ENCODE results near the gene TMEM217. TPM values are rescaled to one million over a fixed set of nuclear protein-coding genes. Genes with fewer than 3 reads are reported as not detected.

Gene TMEM217
- total and polyA plus RNA-seq, 2 donors (not counting 1 experiment from before 2014, with no cell fraction given) = 0.73 to 1.2 TPM

GRCh38 chr6:37293426-37293825 lies 35.5 kb upstream of the TMEM217 start:
- H3K36me3 ChIP-seq (replicated peaks in 1 of 2; ENCODE audit: control extremely low read depth in 1 of 2, control insufficient read depth in 1 of 2, extremely low read depth in 1 of 2, insufficient read depth in 2 of 2, low read length in 1 of 2) = peaks cover 14 to 49% of the 10 kb centered on the region in 2 experiments
- H3K4me3 Mint-ChIP-seq = no peak overlapping the region
- CTCF ChIA-PET = no interaction called here

DNA sequence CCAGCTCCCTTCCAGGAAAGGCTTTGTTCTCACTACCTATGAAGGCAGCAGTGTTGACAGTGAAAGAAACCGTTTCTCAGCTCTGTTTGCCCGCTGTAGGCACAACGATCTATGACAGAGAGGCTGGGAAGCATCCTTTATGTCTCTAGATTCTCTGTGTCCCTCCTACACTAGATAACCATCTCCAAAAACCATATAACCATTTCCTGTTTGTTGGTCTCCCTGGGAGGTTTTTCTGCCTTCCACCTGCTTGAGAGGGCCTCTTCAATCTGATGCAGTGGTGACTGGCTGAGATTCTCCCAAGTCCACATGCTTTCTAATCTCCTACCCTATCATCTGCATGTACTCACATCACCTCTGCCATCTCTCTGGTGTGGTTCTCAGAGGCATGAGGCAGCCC lies 32.0 kb upstream of the TMEM217 start:
- ATAC-seq (ENCODE audit: low read depth) = no peak
- no peak overlapping the region for H3K4me2 ChIP-seq (replicated peaks; ENCODE audit: low read depth, low read length, poor library complexity, severe bottlenecking)
- no peaks in the 10 kb centered on the region for H3K27me3 ChIP-seq (replicated peaks in 1 of 4; ENCODE audit: control extremely low read depth in 1 of 4, control insufficient read depth in 3 of 4, insufficient read depth in 4 of 4, low read length in 3 of 4)
- no peak for DNase-seq
- WGBS (ENCODE audit: insufficient coverage) = no CpG with 5 or more reads among the region's 3 CpGs
- intact Hi-C loops (cut with micrococcal nuclease) = no loop called here
- ChIA-PET CTCF (no interaction called here), POLR2A (interaction anchor here (0.7 kb wide), 1 partner anchor 576 kb away, joined by 3 read pairs; no protein-coding TSS in a partner anchor)
- no peak overlapping the region for H3K4me3 ChIP-seq (ENCODE audit: control extremely low read depth in 1 of 5, extremely low read depth in 1 of 5, insufficient read depth in 1 of 5, low read depth in 2 of 5, low read length in 4 of 5)
- H3K4me1 ChIP-seq (ENCODE audit: control insufficient read depth in 2 of 2, insufficient read depth in 2 of 2, low read length in 2 of 2) = peaks cover 0 to 4% of the 10 kb centered on the region in 2 donors
- no peaks in the 10 kb centered on the region for H3K9me3 Mint-ChIP-seq (ENCODE audit: insufficient read depth)
- H3K4me3 Mint-ChIP-seq = no peak overlapping the region
- no peaks in the 10 kb centered on the region for H3K27me3 Mint-ChIP-seq
- H3K27ac Mint-ChIP-seq = no peak overlapping the region
- H4K20me1 ChIP-seq (ENCODE audit: control insufficient read depth, insufficient read depth, low read length, poor library complexity, severe bottlenecking) = no peaks in the 10 kb centered on the region
- peaks cover 6% of the 10 kb centered on the region for H3K4me1 Mint-ChIP-seq
- H3K9me3 ChIP-seq (ENCODE audit: control extremely low read depth in 1 of 3, control insufficient read depth in 2 of 3, insufficient read depth in 1 of 3, low read length in 2 of 3) = no peaks in the 10 kb centered on the region
- no peak overlapping the region for H2AFZ ChIP-seq (ENCODE audit: insufficient read depth, low read depth, low read length, poor library complexity, severe bottlenecking)
- no peak overlapping the region for H3K9ac ChIP-seq (ENCODE audit: low read length)
- H3K27ac ChIP-seq (ENCODE audit: low read length in 2 of 2) = no peak overlapping the region
- peaks cover 4 to 53% of the 10 kb centered on the region in 2 experiments for H3K36me3 ChIP-seq (replicated peaks in 1 of 2; ENCODE audit: control extremely low read depth in 1 of 2, control insufficient read depth in 1 of 2, extremely low read depth in 1 of 2, insufficient read depth in 2 of 2, low read length in 1 of 2)
- TF ChIP-seq EZH2 (IDR thresholded peaks at IDR 0.05; ENCODE audit: borderline replicate concordance, insufficient read depth, low read depth, low read length, poor library complexity, severe bottlenecking) = no peak
- TF ChIP-seq, protein P1, sequence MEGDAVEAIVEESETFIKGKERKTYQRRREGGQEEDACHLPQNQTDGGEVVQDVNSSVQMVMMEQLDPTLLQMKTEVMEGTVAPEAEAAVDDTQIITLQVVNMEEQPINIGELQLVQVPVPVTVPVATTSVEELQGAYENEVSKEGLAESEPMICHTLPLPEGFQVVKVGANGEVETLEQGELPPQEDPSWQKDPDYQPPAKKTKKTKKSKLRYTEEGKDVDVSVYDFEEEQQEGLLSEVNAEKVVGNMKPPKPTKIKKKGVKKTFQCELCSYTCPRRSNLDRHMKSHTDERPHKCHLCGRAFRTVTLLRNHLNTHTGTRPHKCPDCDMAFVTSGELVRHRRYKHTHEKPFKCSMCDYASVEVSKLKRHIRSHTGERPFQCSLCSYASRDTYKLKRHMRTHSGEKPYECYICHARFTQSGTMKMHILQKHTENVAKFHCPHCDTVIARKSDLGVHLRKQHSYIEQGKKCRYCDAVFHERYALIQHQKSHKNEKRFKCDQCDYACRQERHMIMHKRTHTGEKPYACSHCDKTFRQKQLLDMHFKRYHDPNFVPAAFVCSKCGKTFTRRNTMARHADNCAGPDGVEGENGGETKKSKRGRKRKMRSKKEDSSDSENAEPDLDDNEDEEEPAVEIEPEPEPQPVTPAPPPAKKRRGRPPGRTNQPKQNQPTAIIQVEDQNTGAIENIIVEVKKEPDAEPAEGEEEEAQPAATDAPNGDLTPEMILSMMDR (IDR thresholded peaks at IDR 0.05) = no peak
- no peaks in the 10 kb centered on the region for H3K79me2 ChIP-seq (ENCODE audit: control insufficient read depth, insufficient read depth, low read length)

More at GRCh38 chr6:37293426-37293825, 35.5 kb upstream of the TMEM217 start:
- no peaks in the 10 kb centered on the region for H3K27me3 ChIP-seq (replicated peaks in 1 of 4; ENCODE audit: control extremely low read depth in 1 of 4, control insufficient read depth in 3 of 4, insufficient read depth in 4 of 4, low read length in 3 of 4)
- DNase-seq (no peak), ATAC-seq (ENCODE audit: low read depth) (no peak)
- no peaks in the 10 kb centered on the region for H3K9me3 Mint-ChIP-seq (ENCODE audit: insufficient read depth)
- POLR2A ChIA-PET = no interaction called here
- no peak overlapping the region for H3K27ac Mint-ChIP-seq
- TF ChIP-seq, protein P1 (IDR thresholded peaks at IDR 0.05) = no peak
- TF ChIP-seq EZH2 (IDR thresholded peaks at IDR 0.05; ENCODE audit: borderline replicate concordance, insufficient read depth, low read depth, low read length, poor library complexity, severe bottlenecking) = no peak
- intact Hi-C loops (cut with micrococcal nuclease) = no loop called here
- H3K9ac ChIP-seq (ENCODE audit: low read length) = no peak overlapping the region
- H3K4me3 ChIP-seq (ENCODE audit: control extremely low read depth in 1 of 5, extremely low read depth in 1 of 5, insufficient read depth in 1 of 5, low read depth in 2 of 5, low read length in 4 of 5) = no peak overlapping the region
- no peaks in the 10 kb centered on the region for H4K20me1 ChIP-seq (ENCODE audit: control insufficient read depth, insufficient read depth, low read length, poor library complexity, severe bottlenecking)
- no peaks in the 10 kb centered on the region for H3K79me2 ChIP-seq (ENCODE audit: control insufficient read depth, insufficient read depth, low read length)
- H3K4me1 Mint-ChIP-seq = no peaks in the 10 kb centered on the region
- H3K27ac ChIP-seq (ENCODE audit: low read length in 2 of 2) = no peak overlapping the region
- no peak overlapping the region for H3K4me2 ChIP-seq (replicated peaks; ENCODE audit: low read depth, low read length, poor library complexity, severe bottlenecking)
- no peaks in the 10 kb centered on the region for H3K9me3 ChIP-seq (ENCODE audit: control extremely low read depth in 1 of 3, control insufficient read depth in 2 of 3, insufficient read depth in 1 of 3, low read length in 2 of 3)
- no peak overlapping the region for H2AFZ ChIP-seq (ENCODE audit: insufficient read depth, low read depth, low read length, poor library complexity, severe bottlenecking)
- no peaks in the 10 kb centered on the region for H3K27me3 Mint-ChIP-seq
- no peaks in the 10 kb centered on the region for H3K4me1 ChIP-seq (ENCODE audit: control insufficient read depth in 2 of 2, insufficient read depth in 2 of 2, low read length in 2 of 2)

Measured in B cell (primary cell).